K562 (cell line): ENCODE measurements around the gene IRAK2. TPM values are rescaled to one million over a fixed set of nuclear protein-coding genes. Genes with fewer than 3 reads are reported as not detected.

ENCODE experiments used
- DNMT1 ChIP-seq: fragments of 450-650 bp; IDR thresholded peaks from 2 replicates; pipeline ENCODE4 v1.6.1; 2016; ENCODE audit warnings: antibody characterized with exemption, mild to moderate bottlenecking
- HIVEP1 ChIP-seq: fragments of 250-450 bp; sonication (Bioruptor Pico); IDR thresholded peaks from 2 replicates; pipeline ENCODE4 v1.4.0; 2020; ENCODE audit warnings: mild to moderate bottlenecking
- HNRNPUL1 ChIP-seq: fragments of 200-400 bp; formaldehyde crosslinking; IDR thresholded peaks from 2 replicates; pipeline ENCODE4 v1.6.1; 2017; ENCODE audit warnings: low read length
- KDM2B ChIP-seq: fragments of 250-450 bp; sonication (Bioruptor Pico); IDR thresholded peaks from 2 replicates; pipeline ENCODE4 v1.8.0; 2021; ENCODE audit warnings: mild to moderate bottlenecking, moderate library complexity
- MECOM ChIP-seq: fragments of 250-450 bp; sonication (Bioruptor Pico); IDR thresholded peaks from 2 replicates; pipeline ENCODE4 v1.8.0; 2022; ENCODE audit warnings: inconsistent platforms
- MYNN ChIP-seq, 2 experiments: sonication (generic); formaldehyde crosslinking in 1 of 2; IDR thresholded peaks; 2 replicates each; pipeline versions ENCODE4 v1.5.0 to v1.6.1; 2016 to 2020; ENCODE audit warnings: antibody characterized with exemption in 1 of 2, missing genetic modification reagents in 1 of 2
- POLR3A ChIP-seq: IDR thresholded peaks from 2 replicates; pipeline ENCODE4 v1.6.1; 2011; ENCODE audit warnings: borderline replicate concordance, mild to moderate bottlenecking, moderate library complexity; ENCODE audit not compliant: insufficient read length, insufficient read depth; ENCODE audit errors: extremely low read depth
- ZBTB1 ChIP-seq: sonication (generic); formaldehyde crosslinking; IDR thresholded peaks from 2 replicates; pipeline ENCODE4 v1.8.1; 2023; ENCODE audit warnings: missing genetic modification reagents, low read depth, mild to moderate bottlenecking, borderline replicate concordance
- ZFP1 ChIP-seq: fragments of 450-650 bp; formaldehyde crosslinking; IDR thresholded peaks from 2 replicates; pipeline ENCODE4 v1.4.0; 2020; ENCODE audit warnings: mild to moderate bottlenecking, mixed read lengths
- polyA plus RNA-seq, 8 experiments: library from polyadenylated mRNA; depleted of rRNA in 4 of 8; stranded (reverse) in 5 of 8; unstranded in 3 of 8; fragments of >200 nt; fragmentation: Nextera tagmentation in 2 of 8; fragmentation: Illumina TruSeq in 1 of 8; extraction: Ambion mirVana in 2 of 8; extraction: Trizol in 1 of 8; gene quantifications; 2 replicates each; pipeline versions ENCODE4 v1.2.1 to v1.2.3, GENCODE V29; 2011 to 2014; ENCODE audit warnings: inconsistent platforms in 1 of 8, missing spikeins in 1 of 8
- total RNA-seq, 7 experiments: library from RNA; depleted of rRNA in 6 of 7; stranded (reverse); fragments of >200 nt in 6 of 7; fragmentation: Illumina TruSeq in 2 of 7; extraction: Trizol in 2 of 7; gene quantifications; 2 replicates each; pipeline versions ENCODE4 v1.2.1 to v1.2.3, GENCODE V29; 2011 to 2021; ENCODE audit warnings: low replicate concordance in 1 of 7
- TF ChIP-seq, protein P1 (sequence below), 2 experiments: fragments of 200-800 bp in 1 of 2; sonication (Bioruptor generic) in 1 of 2; sonication (generic) in 1 of 2; formaldehyde crosslinking in 1 of 2; IDR thresholded peaks in 1 of 2; conservative IDR thresholded peaks in 1 of 2; 2 replicates each; pipeline versions ENCODE4 v1.5.0 to v1.6.1; 2016 to 2020; ENCODE audit warnings: missing compliant biosample characterization in 1 of 2, missing genetic modification characterization in 1 of 2, missing genetic modification reagents in 1 of 2
- TF ChIP-seq, protein P2 (sequence below): fragments of 450-650 bp; IDR thresholded peaks from one replicate; pipeline ENCODE4 v1.6.1; 2018; ENCODE audit warnings: mild to moderate bottlenecking, moderate library complexity; ENCODE audit not compliant: partially characterized antibody
- TF ChIP-seq, protein P3 (sequence below), 2 experiments: fragments of 250-450 bp in 1 of 2; fragments of 450-650 bp in 1 of 2; sonication (Bioruptor Pico) in 1 of 2; IDR thresholded peaks; 2 replicates each; pipeline versions ENCODE4 v1.6.1 to v1.8.0; 2016 to 2021; ENCODE audit warnings: mild to moderate bottlenecking in 2 of 2, moderate library complexity in 2 of 2, missing compliant biosample characterization in 1 of 2, missing genetic modification characterization in 1 of 2
- TF ChIP-seq, protein P4 (sequence below), 3 experiments: IDR thresholded peaks in 2 of 3; conservative IDR thresholded peaks in 1 of 3; 2 replicates each; pipeline ENCODE4 v1.5.1; 2011 to 2012; ENCODE audit warnings: low read length in 3 of 3, mild to moderate bottlenecking in 3 of 3, control low read depth in 2 of 3, improper control_type of control experiment in 1 of 3, inconsistent platforms in 1 of 3, low read depth in 1 of 3, mixed read lengths in 1 of 3, moderate library complexity in 1 of 3; ENCODE audit not compliant: insufficient read depth in 2 of 3
- TF ChIP-seq, protein P5 (sequence below), 3 experiments: fragments of 200-800 bp in 1 of 3; fragments of 250-450 bp in 1 of 3; fragments of 450-650 bp in 1 of 3; sonication (Bioruptor Pico) in 1 of 3; sonication (Bioruptor generic) in 1 of 3; formaldehyde crosslinking in 1 of 3; IDR thresholded peaks; 2 replicates each; pipeline versions ENCODE4 v1.6.1 to v1.8.0; 2016 to 2022; ENCODE audit warnings: mild to moderate bottlenecking in 2 of 3, missing genetic modification characterization in 2 of 3, missing compliant biosample characterization in 1 of 3, moderate library complexity in 1 of 3

IRAK2 gene
- total and polyA plus RNA-seq, 9 of the 15 experiments (the other 6 are each of a cell fraction or from before 2014, with no cell fraction given): 0.42 to 4.4 (median 2.7) TPM

DNA sequence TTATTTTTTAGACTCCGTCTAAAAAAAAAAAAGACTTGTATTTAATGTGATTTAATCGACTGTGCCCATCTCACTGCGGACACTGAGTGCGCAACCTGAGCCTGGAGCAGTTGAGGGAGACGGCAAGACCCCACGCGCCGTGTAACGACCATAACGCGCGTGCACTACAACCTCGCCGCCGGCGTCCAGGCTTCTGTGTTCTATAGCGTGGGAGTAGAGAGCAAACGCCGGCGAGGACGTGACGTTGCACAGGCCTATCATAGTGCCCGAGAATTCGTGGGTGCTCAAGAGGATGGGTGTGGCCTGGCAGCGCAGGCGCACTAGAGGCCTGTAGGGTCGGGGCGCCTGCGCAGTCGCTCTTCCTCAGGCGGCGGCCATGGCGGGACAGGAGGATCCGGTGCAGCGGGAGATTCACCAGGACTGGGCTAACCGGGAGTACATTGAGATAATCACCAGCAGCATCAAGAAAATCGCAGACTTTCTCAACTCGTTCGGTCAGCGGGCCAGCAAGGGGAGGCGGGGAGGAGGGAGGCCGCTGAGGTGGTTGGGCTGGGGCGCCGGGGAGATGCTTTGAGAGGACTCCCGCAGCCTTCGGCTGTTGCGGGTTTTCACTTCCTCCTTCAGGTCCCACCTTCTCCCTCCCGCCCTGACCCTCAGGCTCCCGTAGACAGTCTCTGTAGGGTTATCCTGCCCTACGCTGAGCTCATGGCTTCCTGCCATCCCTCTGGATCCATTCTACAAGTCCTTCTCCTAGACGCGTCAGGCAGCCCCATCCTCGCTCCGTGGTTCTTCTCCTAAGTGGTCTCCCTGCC, 49.2 kb upstream of the IRAK2 start, which contains the start of gene BRK1 (continued):
- TF ChIP-seq, protein P1, sequence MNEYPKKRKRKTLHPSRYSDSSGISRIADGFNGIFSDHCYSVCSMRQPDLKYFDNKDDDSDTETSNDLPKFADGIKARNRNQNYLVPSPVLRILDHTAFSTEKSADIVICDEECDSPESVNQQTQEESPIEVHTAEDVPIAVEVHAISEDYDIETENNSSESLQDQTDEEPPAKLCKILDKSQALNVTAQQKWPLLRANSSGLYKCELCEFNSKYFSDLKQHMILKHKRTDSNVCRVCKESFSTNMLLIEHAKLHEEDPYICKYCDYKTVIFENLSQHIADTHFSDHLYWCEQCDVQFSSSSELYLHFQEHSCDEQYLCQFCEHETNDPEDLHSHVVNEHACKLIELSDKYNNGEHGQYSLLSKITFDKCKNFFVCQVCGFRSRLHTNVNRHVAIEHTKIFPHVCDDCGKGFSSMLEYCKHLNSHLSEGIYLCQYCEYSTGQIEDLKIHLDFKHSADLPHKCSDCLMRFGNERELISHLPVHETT (CRISPR knock-in tag; conservative IDR thresholded peaks at IDR 0.05 in 1 of 2, IDR thresholded peaks at IDR 0.05 in 1 of 2): peak in 1 of 2 experiments; percentile 89; a peak in 2 of 4 replicates
- TF ChIP-seq, protein P2, sequence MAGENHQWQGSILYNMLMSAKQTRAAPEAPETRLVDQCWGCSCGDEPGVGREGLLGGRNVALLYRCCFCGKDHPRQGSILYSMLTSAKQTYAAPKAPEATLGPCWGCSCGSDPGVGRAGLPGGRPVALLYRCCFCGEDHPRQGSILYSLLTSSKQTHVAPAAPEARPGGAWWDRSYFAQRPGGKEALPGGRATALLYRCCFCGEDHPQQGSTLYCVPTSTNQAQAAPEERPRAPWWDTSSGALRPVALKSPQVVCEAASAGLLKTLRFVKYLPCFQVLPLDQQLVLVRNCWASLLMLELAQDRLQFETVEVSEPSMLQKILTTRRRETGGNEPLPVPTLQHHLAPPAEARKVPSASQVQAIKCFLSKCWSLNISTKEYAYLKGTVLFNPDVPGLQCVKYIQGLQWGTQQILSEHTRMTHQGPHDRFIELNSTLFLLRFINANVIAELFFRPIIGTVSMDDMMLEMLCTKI: no peak
- no peak for TF ChIP-seq ZFP1 (CRISPR knock-in tag)
- 0 out of 2 replicates have a peak, but pooled peaks have one; percentile 22 for TF ChIP-seq HIVEP1 (CRISPR knock-in tag)
- no peak for TF ChIP-seq HNRNPUL1
- TF ChIP-seq, protein P3, sequence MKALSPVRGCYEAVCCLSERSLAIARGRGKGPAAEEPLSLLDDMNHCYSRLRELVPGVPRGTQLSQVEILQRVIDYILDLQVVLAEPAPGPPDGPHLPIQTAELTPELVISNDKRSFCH (CRISPR knock-in tag; IDR thresholded peaks at IDR 0.05): no peak
- TF ChIP-seq, protein P3 (tag; IDR thresholded peaks at IDR 0.05): peak; percentile 29; the same call in 1 of the 2 replicates
- TF ChIP-seq KDM2B (CRISPR knock-in tag): no peak
- TF ChIP-seq, protein P4, sequence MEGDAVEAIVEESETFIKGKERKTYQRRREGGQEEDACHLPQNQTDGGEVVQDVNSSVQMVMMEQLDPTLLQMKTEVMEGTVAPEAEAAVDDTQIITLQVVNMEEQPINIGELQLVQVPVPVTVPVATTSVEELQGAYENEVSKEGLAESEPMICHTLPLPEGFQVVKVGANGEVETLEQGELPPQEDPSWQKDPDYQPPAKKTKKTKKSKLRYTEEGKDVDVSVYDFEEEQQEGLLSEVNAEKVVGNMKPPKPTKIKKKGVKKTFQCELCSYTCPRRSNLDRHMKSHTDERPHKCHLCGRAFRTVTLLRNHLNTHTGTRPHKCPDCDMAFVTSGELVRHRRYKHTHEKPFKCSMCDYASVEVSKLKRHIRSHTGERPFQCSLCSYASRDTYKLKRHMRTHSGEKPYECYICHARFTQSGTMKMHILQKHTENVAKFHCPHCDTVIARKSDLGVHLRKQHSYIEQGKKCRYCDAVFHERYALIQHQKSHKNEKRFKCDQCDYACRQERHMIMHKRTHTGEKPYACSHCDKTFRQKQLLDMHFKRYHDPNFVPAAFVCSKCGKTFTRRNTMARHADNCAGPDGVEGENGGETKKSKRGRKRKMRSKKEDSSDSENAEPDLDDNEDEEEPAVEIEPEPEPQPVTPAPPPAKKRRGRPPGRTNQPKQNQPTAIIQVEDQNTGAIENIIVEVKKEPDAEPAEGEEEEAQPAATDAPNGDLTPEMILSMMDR (IDR thresholded peaks at IDR 0.05 in 2 of 3, conservative IDR thresholded peaks at IDR 0.05 in 1 of 3; ENCODE audit: insufficient read depth in 2 of 3, low read depth in 1 of 3, low read length in 3 of 3): no peak
- TF ChIP-seq DNMT1: no peak
- TF ChIP-seq POLR3A: no peak
- TF ChIP-seq MECOM (CRISPR knock-in tag): no peak
- TF ChIP-seq ZBTB1: no peak
- TF ChIP-seq, protein P5, sequence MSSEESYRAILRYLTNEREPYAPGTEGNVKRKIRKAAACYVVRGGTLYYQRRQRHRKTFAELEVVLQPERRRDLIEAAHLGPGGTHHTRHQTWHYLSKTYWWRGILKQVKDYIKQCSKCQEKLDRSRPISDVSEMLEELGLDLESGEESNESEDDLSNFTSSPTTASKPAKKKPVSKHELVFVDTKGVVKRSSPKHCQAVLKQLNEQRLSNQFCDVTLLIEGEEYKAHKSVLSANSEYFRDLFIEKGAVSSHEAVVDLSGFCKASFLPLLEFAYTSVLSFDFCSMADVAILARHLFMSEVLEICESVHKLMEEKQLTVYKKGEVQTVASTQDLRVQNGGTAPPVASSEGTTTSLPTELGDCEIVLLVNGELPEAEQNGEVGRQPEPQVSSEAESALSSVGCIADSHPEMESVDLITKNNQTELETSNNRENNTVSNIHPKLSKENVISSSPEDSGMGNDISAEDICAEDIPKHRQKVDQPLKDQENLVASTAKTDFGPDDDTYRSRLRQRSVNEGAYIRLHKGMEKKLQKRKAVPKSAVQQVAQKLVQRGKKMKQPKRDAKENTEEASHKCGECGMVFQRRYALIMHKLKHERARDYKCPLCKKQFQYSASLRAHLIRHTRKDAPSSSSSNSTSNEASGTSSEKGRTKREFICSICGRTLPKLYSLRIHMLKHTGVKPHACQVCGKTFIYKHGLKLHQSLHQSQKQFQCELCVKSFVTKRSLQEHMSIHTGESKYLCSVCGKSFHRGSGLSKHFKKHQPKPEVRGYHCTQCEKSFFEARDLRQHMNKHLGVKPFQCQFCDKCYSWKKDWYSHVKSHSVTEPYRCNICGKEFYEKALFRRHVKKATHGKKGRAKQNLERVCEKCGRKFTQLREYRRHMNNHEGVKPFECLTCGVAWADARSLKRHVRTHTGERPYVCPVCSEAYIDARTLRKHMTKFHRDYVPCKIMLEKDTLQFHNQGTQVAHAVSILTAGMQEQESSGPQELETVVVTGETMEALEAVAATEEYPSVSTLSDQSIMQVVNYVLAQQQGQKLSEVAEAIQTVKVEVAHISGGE (CRISPR knock-in tag; IDR thresholded peaks at IDR 0.05): peak in 2 of 3 experiments; percentile 34 to 63; a peak in 3 of 6 replicates
- TF ChIP-seq MYNN (IDR thresholded peaks at IDR 0.05): 0 out of 2 replicates have a peak, but pooled peaks have one; percentile 62
- TF ChIP-seq MYNN (CRISPR knock-in tag; IDR thresholded peaks at IDR 0.05): no peak
